GM21825 (cell line): ENCODE results near the gene ABCC4.

Experiments used
- ATAC-seq: cut with Tn5 transposase; IDR thresholded peaks from one replicate; pipeline ENCODE4 v1.9.1; 2021; ENCODE audit warnings: mild to moderate bottlenecking, moderate library complexity; ENCODE audit not compliant: unreplicated experiment

The ABCC4 gene

DNA sequence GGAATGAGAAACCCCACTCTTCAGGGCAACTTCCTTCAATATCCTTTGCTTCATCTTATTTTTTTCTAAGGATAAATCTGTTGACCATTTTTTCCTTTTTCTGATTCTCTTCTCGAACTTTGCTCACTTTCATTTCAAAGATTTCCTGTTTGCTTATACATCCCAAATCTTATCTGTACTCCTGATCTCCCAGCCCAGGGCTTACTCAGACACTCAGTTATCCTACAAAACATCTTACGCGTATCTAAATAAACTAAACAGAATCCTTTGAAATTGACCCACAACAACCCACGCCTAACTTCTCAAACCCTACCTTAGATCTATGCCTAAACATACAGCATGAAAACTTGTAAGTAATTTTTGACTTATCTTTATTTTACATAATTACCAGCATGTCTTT, 179.2 kb downstream of the ABCC4 start:
- no peak for ATAC-seq

DNA sequence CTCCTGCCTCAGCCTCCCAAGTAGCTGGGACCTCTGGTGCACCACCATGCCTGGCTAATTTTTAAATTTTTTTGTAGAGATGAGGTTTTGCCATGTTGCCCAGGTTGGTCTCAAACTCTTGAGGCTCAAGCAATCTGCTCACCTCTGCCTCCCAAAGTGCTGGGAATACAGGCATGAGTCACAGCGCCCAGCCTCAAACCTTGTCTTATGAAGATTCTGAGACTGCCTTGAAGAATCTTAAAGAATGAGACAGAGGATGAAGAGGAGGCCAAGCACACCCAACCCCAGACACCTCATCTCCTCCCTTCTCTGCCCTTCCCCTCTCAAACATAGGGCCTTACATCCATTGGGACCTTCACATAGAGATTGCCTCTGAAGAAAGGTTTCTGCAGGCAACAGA, 179.7 kb downstream of the ABCC4 start:
- ATAC-seq: no peak

DNA sequence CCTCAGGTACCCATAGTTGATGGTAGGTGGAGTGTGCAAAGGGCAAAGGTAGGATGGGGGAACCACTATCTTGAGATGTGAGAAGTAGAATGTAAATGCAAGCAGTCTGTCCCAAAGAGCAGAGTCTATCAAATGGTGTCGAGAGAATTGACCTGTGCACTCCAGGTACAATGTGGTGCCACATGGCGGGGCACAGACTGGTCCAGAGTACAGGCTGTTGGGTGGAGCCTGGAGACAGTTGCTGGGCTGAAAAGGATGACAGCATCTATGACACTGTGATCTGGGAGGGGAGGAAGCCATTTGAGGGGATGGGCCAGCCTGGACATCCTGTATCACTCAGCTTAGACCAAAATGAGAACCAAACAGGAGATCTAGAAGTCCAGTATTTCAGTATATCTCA, 180.6 kb downstream of the ABCC4 start:
- no peak for ATAC-seq

DNA sequence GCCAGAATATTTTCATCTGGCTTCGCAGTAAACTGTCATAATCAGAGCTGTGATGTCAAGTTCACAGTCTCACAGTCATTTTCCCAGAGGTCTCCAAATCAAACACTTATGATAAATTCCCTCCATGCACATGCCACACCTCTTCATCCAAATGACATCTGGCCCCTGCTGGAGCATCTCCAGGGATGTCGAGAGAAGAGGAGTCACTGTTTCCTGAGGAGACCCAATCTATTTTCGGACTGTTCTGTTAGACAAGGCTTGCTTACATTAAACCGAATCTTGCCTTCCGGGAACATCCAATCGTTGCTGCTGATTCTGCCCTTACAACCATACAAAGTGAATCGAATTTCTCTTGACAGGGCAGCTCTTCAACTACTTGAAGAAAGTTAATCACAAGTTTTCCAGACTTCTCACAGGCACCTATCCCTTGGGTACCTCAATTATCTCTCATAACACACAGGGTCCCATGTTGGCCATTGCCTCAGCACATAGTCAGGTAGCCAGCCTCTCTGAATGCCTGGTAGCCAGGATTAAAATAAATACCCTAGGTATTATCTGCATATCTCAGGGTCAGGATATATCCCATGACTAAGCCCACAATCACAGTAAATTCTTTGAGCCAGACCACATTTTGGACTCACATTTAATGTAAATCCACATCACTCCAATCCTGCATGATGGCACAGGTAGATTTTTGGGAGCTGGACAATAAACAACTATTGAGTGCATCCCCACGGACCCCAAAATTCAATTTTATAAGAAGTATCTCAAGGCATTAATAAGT, 182.5 kb downstream of the ABCC4 start:
- ATAC-seq: no peak

DNA sequence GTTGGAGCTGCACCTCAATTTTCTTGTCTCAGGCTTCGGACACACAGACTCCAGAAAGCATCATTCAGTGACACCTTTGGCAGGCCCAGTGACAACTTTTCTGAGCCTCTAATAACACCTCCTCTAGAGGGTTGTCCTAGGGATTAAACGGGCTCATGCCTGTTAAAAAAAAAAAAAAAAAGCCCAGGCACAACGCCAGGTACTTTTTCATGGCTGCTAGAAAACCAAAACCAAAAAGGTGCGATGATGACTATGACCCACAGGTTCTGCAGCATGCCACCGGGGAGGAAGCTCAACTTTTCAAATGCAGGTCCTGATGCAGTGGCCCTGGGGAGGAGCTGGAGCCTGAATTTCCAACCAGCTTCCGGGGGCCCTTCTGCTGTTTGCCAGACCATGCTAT, 184.2 kb downstream of the ABCC4 start:
- ATAC-seq: no peak

DNA sequence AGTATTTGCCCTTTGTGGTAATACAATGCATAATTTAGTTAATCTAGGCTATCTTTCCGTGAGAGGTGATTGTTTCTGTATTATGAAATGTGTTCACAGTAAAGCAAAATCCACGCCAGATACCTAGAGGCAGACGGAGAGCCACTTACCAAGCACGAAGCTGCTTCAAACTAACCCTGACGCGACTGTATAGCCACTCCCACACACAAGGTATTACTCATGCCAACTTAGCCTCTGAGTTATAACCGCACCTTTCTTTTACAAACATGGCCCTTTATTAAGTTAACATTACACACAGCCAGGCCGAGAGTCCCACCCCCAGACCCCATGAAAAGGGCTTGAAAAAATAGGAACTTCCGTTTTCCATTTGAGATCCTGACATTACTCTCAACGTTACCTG, 185.7 kb downstream of the ABCC4 start:
- no peak for ATAC-seq

DNA sequence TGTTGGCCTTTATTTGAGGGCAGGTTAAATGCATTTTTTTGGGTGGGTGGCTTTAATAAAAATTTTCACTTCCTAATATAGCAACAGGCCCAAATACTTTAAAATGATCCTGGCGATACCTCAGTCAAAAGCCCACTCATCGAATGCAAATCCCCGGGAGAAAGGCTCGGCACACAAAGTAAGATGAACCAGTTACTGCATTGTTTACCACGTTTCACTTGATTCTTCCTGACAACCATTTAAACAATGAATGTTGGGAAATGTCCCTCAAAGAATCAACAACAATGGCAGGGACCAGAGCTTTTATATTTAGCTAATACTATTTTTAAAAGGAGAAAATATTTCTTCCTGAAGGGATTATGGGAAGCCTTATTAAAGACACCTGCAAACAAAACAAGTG, 187.7 kb downstream of the ABCC4 start:
- ATAC-seq: no peak

DNA sequence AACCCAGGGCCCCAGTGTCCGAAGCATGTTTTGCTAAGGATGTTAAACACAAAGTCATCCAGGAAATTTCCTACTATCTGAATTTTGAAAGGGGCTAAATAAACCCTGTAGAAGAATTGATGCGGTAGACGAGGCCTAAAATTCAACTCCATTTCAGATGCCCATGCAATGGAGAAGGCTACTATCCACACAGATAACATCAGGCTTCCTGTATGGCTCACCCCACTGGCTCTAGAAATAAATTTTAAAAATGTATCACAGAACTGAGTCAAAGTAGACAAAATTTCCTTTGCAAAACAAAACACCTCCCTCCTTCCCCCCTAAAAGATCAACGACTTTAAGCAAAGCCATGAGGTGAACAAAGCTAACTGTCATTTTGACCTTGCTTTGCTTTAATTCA, 188.4 kb downstream of the ABCC4 start:
- no peak for ATAC-seq

DNA sequence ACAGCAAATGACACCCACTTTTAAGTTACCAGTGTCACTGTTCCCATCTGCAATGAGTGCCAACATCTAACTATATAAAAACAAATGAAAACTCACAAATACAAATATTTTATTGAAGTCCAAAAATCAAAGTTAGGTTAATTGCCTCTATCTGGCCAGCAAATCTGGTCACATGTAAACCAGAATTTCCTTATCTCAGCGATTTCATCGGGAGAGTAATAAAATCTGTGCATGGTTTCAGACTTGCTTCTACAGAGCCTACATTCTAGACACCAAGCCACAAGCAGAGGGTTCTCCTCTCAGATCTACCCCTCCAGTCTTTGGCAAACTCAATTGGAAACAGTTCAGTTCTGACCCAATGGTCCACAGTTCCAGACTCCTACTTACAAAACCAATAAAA, 189.6 kb downstream of the ABCC4 start:
- no peak for ATAC-seq

DNA sequence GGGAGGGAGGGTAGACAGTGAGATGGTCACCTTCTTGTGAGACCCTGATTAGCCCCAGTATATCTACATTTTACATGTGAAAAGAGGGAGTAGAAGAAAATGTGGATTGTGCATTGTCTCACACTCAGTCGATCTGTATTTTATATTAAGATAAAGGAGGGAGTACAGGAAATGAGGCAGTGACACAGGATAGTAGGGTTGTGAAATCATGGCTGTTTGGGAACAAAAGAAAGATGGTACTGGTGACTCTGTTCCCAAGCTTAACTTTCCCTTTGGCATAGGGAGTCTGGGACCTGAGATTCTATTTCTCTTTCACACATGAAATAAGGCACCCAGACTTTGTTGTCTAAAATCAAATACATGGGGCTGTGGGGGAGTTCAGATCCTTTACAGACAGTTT, 194.7 kb downstream of the ABCC4 start:
- no peak for ATAC-seq

DNA sequence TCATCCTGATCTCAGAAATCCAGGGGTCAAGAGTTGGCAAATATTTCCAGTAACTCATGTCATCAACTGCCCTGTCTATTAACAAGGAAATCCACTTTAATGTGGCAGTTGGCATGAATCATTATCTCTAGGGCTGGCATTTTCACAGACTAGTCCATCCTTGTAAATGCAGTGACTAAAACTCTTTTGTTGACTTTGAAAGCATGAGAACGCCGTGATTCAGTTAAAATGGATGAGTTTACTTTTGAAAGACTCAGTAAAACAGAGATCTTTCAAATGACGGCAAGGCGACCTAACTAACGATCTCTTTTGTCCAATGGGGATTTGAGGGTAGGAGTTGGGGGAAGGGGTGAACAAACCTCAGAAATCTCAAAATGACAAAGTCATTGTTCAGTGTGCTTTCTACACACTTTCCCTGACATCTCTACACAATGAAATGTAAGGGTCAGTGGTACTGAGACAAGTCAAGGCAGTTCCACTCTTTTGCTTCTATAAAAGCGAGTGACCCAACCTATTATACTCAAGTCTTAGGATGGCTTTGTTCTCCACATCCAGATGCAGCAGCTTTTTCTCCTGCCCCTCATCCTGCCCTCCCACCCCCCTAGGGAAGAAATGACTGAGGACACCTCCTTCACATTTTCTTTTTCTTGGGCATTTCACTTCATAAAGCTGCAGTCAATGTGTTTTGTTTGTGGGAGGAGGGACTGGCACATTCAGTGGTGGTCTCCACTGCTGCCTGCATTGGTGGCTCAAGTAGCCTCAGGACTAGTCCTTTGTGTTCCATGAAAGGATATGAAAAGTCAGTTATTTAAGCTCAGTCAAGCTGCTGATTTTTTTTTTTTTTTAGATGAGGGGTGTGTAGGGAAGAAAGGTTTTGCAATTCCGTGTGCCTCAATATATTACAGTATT, 200.5 kb downstream of the ABCC4 start:
- ATAC-seq: no peak

DNA sequence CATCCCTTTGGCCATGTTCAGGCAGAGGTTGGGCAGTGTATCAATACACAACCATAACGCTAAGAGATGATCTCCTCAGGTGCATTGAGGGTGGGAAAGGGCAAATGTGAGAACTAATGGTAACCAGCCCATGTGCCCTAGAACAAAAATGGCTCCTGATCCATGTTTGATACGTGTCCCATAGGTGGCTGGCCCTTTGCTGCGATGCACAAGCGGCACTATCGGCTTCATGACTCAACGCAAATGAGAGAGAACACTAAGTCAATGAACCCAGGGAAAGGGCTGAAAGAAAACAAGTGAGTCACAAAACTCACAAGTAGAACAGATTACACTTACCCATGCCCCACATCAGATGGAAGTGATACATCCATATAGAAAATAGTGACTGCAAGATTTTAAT, 201.7 kb downstream of the ABCC4 start:
- ATAC-seq: no peak

DNA sequence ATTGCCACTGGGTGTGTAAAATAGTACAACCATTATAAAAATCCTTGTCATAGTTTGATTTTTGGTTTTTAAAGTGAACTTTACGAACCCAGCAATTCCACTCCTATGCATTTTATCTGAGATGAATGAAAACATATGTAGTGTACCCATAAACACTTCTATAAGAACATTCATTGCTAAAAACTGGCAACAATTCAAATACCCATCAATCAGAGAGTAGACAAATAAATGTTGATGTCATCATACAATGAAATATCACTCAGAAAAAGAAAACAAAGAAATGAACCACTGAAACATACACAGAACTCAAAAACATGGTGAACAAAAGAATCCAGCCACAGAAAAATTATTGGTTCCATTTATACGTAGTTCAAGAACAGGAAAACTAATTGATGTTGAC, 202.3 kb downstream of the ABCC4 start:
- ATAC-seq: no peak

DNA sequence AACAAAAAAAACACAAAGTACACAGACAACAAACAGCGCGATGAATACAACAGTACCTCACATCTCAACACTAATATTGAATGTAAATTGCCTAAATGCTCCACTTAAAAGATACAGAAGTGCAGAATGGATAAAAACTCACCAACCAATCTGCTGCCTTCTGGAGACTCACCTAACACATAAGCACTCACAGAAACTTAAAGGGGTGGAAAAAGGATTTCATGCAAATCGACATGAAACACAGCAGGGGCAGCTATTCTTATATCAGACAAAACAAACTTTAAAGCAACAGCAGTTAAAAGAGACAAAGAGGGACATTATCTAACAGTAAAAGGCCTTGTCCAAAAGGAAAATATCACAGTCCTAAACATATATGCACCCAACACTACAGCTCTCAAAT, 209.5 kb downstream of the ABCC4 start:
- ATAC-seq: no peak

DNA sequence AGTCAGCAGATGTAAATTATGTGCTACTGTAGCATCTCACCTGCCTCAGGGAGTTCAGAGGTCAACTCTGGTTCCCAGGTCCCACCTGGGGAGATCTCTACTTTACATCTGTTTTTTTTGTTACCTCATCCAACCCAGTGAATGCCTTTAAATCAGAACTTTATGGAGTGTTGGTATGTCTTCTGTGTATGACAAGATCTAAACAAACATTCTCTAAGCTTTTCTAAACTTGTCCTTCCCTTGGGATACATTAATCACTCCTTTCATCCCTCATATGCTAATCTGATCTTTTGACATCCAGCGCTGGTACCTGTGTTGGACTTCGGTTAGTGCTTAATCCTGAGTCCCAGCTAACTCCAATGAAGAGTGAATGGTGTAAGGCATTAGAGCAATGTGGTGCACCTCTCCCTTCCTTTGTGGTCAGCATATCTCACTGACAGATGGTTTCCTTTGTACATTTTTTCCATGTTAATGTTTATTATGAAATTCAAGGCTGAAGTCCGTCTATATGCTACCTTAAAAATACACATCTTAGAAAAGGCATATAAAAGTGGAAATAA, 213.4 kb downstream of the ABCC4 start:
- ATAC-seq: no peak

DNA sequence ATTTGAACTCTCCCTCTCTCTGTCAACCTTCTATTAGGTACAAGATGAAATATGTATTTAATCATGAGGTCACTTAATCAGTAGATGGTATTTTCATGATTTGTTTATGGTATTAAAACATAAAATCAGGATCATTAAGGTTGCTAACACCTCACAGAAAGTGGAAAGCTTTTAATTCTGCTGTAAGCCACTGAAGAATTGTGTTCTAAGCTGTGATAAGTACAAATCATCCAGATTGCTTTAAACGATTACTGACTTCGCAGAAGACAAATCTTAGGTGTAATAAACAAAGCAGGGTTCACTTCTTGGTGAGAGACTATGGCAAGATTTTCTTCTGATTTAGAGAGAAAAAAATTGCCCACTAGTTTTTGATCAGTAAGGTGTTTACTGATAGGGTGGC, 214.5 kb downstream of the ABCC4 start:
- ATAC-seq: no peak

DNA sequence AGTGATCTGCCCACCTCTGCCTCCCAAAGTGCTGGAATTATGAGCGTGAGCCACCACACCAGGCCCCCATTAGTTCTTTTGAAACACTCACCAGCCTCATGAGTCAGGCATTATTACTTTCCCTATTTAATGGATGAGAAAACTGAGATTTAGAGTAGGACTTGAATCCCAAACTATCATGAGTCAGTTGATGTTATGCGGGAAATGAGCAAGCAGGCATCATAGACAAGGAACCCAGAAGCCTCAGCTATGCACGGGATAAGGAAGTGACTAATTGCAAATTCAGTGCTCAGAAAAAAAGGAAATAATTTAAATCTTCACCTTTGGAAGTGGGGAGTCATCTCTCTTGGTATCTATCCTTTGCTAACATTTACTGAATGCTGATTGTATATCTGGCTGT, 217.5 kb downstream of the ABCC4 start:
- no peak for ATAC-seq

DNA sequence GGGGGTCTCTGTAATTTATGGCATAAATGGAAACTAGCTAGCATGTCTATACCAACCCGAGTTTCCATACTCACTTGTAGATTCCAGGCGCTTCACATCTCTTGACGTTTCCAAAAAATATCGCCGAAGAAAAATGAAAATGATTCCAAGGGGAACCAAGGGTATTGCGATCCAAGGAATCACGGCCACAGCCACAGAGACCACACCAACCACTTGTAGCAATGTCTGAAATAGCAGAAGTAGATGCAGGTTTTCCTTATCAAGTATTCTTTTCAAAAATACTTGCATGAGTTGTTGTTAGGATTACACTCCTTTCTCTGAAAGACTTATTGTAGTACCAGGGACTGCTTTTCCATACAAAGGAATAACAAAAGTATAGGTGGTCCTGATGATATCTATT, 218.2 kb downstream of the ABCC4 start:
- ATAC-seq: no peak

DNA sequence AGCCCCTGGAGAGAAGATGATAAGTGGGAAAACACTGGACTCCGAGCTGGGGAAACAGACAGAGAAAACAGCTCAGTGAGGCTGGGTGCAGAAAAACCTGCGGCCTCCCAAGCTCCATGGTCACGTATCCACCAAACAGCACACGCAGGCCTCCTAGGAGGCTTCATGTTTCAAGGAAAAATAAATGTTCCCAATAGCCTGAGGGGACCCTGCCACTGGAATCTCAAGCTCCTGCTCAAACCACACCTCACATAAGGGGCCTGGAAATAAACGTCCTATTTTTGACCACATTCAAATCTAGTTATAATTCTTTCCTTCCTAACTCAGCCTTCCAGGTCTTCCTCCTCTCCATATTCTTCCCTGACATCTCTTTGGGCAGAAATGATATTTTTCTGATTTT, 225.7 kb downstream of the ABCC4 start:
- ATAC-seq: no peak

DNA sequence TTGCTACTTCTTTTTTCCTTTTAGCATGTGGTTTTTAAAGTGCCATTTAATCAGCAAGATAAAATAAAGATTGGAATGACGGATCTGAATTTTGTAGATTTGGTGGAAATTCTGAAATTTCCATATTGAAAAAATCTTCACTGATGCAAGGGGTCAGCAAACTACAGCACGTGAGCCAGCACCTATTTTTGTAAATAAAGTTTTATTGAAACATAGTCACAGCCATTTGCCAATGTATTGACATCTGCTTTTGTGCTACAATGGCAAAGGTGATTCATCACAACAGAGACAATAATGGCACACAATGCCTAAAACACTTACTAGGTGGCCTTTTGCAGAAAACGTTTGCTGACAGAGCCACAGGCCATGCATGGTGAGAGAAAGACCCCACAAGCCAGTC, 226.4 kb downstream of the ABCC4 start:
- ATAC-seq: no peak

DNA sequence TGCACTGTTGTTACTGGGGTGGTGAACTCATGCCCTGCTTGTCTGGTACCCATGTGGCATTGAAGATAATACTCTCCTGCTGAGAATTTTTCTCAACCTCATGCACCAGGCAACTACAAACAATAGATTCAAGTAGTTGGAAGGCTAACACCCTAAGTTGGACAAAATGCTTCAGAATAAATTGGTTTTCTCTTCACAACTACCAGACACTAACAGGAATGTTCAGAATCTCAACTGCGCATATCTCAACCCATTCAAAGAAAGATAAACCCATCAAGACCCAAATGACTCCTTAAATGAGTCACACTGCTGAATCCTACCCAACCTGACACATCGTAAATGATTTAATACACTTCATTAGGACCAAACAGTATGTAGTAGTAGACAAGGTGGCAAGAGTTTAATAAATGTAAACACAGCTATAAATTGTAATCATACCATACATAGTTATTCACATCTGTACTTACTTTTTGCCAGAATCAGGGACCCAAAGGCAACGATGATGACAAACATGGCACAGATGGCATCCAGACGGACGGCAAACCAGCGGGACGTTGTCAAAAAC, 227.4 kb downstream of the ABCC4 start:
- ATAC-seq: no peak

DNA sequence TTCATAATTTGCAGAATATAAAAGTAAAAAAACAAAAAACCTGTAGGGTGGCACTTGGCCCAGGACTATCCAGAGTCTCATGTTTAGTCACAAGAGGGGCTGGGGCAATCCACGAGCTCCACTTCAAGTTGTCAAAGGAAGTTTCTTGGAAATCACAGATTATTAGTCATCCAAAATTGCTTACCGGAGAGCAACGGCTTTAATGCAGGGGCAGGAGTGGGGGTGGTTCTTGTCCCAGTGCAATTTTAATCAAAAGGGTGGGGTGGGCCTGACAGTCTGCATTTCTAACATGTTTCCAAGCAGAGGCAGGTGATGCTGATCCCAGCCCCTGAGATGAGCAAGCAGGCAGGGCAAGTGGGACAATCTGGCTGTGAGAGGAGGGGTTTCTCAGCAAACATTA, 233.9 kb downstream of the ABCC4 start:
- ATAC-seq: no peak
